Hepatocyte (in vitro differentiated cells): ENCODE results near the gene TBX5.

Source experiments
- CTCF ChIP-seq: fragments of 200-600 bp; sonication (generic); IDR thresholded peaks from 2 replicates; pipeline ENCODE4 v1.5.1; 2016; ENCODE audit warnings: antibody characterized with exemption, mild to moderate bottlenecking; ENCODE audit not compliant: poor library complexity
- EZH2 ChIP-seq: fragments of 200-600 bp; sonication (generic); IDR thresholded peaks from 2 replicates; pipeline ENCODE4 v1.6.1; 2016; ENCODE audit warnings: antibody characterized with exemption, mild to moderate bottlenecking, borderline replicate concordance

DNA sequence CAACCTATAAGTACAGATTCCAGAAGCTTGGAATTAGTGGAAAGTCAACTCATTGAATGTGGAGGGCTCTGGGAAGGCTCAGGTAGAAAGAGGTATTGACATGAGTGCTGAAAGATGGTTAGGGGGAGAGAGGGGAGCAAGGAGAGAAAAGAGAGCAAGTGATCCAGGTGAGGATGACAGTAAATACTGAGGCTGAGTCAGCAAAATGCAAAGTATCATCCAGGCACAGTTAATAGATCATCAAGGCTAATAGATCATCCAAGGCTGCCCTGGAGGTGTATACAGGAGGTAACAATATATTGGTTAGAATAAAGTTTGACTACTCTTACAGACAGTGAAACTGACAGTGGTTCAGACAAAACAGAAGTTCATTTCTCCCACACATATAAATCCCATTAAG, 100.5 kb downstream of the TBX5 start:
- TF ChIP-seq CTCF = no peak
- TF ChIP-seq EZH2 = no peak
